GM13976 (cell line): ENCODE data around the gene NRXN2.

Experiments used
- DNase-seq: peaks from one replicate; pipeline ENCODE4 v3.0.0; 2012; ENCODE audit warnings: low spot score
- CTCF ChIP-seq: IDR thresholded peaks from 2 replicates; pipeline ENCODE4 v1.5.1; 2012; ENCODE audit warnings: borderline replicate concordance, mild to moderate bottlenecking; ENCODE audit not compliant: insufficient read depth; ENCODE audit errors: extremely low read depth, missing control alignments, control extremely low read depth
- in situ Hi-C: fragments of 300-500 bp; cut with MboI; formaldehyde crosslinking; loops from one replicate; pipeline ENCODE4 v1.12.0; 2022; ENCODE audit warnings: low sequenced_read_pairs, mixed read lengths, inconsistent platforms; ENCODE audit not compliant: unreplicated experiment

Gene NRXN2

DNA sequence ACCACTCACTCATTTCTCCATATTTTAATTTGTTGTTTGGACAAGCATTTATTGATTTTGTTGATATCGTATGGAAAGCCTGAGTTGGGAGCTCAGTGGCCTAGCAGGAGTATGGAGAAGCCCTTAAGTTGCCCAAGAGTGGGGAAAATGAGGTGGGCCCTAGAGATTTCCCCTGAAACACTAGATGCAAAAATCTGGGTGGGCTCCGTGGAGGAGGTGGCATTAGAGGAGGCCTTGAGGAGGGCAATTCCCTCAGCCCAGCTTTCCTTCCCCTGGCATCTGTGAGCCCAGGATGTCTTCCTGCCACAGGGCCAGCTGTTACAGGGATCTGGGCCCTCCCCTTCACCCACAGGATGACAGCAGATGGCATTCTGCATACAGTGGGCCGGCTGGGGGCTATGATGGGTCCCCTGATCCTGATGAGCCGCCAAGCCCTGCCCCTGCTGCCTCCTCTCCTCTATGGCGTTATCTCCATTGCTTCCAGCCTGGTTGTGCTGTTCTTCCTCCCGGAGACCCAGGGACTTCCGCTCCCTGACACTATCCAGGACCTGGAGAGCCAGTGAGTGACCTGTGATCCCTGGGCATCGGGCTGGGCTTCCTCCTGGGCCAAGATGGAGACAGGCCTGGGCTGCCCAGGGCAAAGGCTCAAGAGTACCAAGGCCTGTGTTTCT, 153.6 kb downstream of the NRXN2 start:
- no peak for TF ChIP-seq CTCF
- in situ Hi-C loops, result loop anchor here (10.0 kb wide), 1 partner anchor 55 kb away; no protein-coding TSS in a partner anchor
- no peak for DNase-seq

GRCh38 chr11:64568584-64569140, 154.3 kb downstream of the NRXN2 start:
- no peak for DNase-seq
- in situ Hi-C loops, result loop anchor here (10.0 kb wide), 1 partner anchor 56 kb away; no protein-coding TSS in a partner anchor
- TF ChIP-seq CTCF, result no peak

DNA sequence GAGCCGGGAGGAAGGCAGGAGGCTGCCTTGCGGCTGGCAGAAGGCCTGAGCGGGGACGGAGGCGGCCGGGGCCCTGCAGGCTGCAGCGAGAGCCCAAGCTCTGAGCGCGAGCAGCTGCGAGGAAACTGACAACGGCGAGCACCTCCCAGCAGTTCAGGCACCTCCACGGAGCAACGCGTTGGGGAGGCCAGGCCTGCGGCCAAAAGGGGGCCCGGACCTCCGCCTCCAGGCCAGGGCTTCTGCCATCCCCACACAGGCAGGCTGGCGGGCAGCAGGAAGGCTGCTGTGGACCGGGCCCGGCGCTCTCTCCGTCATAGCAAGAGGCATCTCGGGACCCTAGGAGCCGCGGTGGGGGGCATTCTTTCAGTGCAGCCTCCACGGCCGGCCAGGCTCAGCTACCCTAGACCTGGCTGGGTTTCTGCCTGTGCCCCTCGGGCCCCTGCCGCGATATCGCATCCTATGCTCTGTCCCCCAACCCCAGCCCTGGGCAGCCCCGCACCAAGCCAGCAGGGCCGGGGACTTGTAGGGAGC, 154.9 kb downstream of the NRXN2 start:
- TF ChIP-seq CTCF, result no peak
- no peak for DNase-seq
- in situ Hi-C loops, result loop anchor here (10.0 kb wide), 1 partner anchor 57 kb away; no protein-coding TSS in a partner anchor

DNA sequence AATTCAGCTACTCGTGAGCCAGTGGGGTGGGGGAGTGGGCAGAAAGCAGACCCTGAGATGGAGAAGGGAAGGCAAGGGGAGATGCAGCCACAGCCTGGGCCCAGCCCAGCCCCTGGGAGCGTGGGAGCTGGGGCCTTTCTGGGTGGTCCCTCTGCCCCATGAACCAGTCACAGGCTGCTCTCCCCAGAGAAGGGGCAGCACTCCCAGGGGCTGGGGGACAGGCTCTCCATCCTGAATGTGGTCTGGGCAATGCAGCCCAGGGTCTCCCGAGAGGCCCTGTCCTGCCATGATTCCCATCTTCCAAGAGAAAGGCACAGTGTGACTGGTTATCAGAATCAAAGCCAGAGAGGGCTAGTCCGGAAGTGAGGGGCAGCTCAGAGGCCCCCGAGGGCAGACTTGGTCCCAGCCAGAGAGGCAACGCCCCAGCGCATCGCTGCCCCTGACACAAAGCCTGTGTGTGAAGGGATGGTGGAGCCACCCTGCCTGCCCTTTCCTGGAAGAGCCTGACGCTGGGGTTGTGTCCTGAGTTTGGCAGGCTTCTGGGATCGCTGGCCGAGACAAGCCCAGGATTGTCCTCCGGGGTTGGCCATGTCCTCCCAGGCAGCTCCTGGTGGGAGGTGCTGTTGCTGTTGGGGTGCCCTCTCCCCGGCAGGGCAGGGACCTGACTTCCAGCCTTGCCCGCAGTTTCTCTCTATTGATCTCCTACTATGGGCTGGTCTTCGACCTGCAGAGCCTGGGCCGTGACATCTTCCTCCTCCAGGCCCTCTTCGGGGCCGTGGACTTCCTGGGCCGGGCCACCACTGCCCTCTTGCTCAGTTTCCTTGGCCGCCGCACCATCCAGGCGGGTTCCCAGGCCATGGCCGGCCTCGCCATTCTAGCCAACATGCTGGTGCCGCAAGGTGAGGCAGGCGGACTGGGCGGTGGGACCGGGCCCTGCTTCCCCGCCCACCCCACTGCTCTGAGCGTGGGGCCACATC, 155.8 kb downstream of the NRXN2 start:
- in situ Hi-C loops, result loop anchor here (10.0 kb wide), 1 partner anchor 58 kb away; no protein-coding TSS in a partner anchor
- no peak for TF ChIP-seq CTCF
- no peak for DNase-seq

GRCh38 chr11:64566042-64566914, 156.7 kb downstream of the NRXN2 start:
- TF ChIP-seq CTCF, result no peak
- in situ Hi-C loops, result loop anchor here (10.0 kb wide), 1 partner anchor 59 kb away; no protein-coding TSS in a partner anchor
- DNase-seq, result no peak
